ENCODE data around the gene RAPGEF1.

RAPGEF1 gene

GRCh38 chr9:131587906-131588305 is 152.0 kb downstream of the RAPGEF1 start:
- no peak for DNase-seq (ENCODE audit: low read depth in 3 of 3)

GRCh38 chr9:131587331-131587730 is 152.5 kb downstream of the RAPGEF1 start:
- DNase-seq (ENCODE audit: low read depth in 3 of 3): no peak

- DNase-seq (ENCODE audit: low read depth in 3 of 3): peak in 1 of 3 experiments; percentile 32
Measured at GRCh38 chr9:131585375-131585774, 154.5 kb downstream of the RAPGEF1 start.

GRCh38 chr9:131584858-131585257 is 155.0 kb downstream of the RAPGEF1 start:
- DNase-seq (ENCODE audit: low read depth in 3 of 3): no peak

- no peak for DNase-seq (ENCODE audit: low read depth in 3 of 3)
Measured at GRCh38 chr9:131583836-131584555, 155.9 kb downstream of the RAPGEF1 start.

- no peak for DNase-seq (ENCODE audit: low read depth in 3 of 3)
Measured at GRCh38 chr9:131583337-131583645, 156.6 kb downstream of the RAPGEF1 start.

- no peak for DNase-seq (ENCODE audit: low read depth in 3 of 3)
Measured at GRCh38 chr9:131582466-131583336, 157.2 kb downstream of the RAPGEF1 start.

GRCh38 chr9:131582056-131582455 is 157.8 kb downstream of the RAPGEF1 start:
- DNase-seq (ENCODE audit: low read depth in 3 of 3): no peak

GRCh38 chr9:131580358-131580757 is 159.5 kb downstream of the RAPGEF1 start:
- DNase-seq (ENCODE audit: low read depth in 3 of 3): no peak

- no peak for DNase-seq (ENCODE audit: low read depth in 3 of 3)
Measured at GRCh38 chr9:131579789-131580211, 160.1 kb downstream of the RAPGEF1 start.

- peak in 1 of 3 experiments; percentile 32 for DNase-seq (ENCODE audit: low read depth in 3 of 3)
Measured at GRCh38 chr9:131578731-131579504, 161.0 kb downstream of the RAPGEF1 start.

GRCh38 chr9:131578021-131578420 is 161.9 kb downstream of the RAPGEF1 start:
- DNase-seq (ENCODE audit: low read depth in 3 of 3): no peak

GRCh38 chr9:131577005-131578000 is 162.6 kb downstream of the RAPGEF1 start:
- no peak for DNase-seq (ENCODE audit: low read depth in 3 of 3)

- no peak for DNase-seq (ENCODE audit: low read depth in 3 of 3)
Measured at GRCh38 chr9:131575946-131576853, 163.7 kb downstream of the RAPGEF1 start.

GRCh38 chr9:131574730-131575640 is 164.9 kb downstream of the RAPGEF1 start:
- DNase-seq (ENCODE audit: low read depth in 3 of 3): no peak

- DNase-seq (ENCODE audit: low read depth in 3 of 3): no peak
Measured at GRCh38 chr9:131567910-131568309, 172.0 kb downstream of the RAPGEF1 start.

GRCh38 chr9:131566158-131566557 is 173.7 kb downstream of the RAPGEF1 start:
- no peak for DNase-seq (ENCODE audit: low read depth in 3 of 3)

- no peak for DNase-seq (ENCODE audit: low read depth in 3 of 3)
Measured at GRCh38 chr9:131565369-131565768, 174.5 kb downstream of the RAPGEF1 start.

All from stimulated activated CD4-positive, alpha-beta T cell treated with anti-CD3 and anti-CD28 coated beads, TNF-alpha, amount 100 ng/mL, for 24 hours (primary cell).